CD4-positive, CD25-positive, alpha-beta regulatory T cell (primary cell): Measurements from ENCODE around the gene ACOT7. TPM values are rescaled to one million over a fixed set of nuclear protein-coding genes. Genes with fewer than 3 reads are reported as not detected.

Experiments used
- ATAC-seq, 2 donors: fragments of 150-1000 bp; cut with Tn5 transposase; one replicate each; pipeline ENCODE4 v1.10.0; 2021; ENCODE audit warnings: low read depth in 2 of 2, moderate number of reproducible peaks in 2 of 2, moderate library complexity in 1 of 2
- DNase-seq, 3 donors: peaks; one replicate each; pipeline versions ENCODE4 v3.0.0 to v3.0.0-alpha.2; 2012 to 2022; ENCODE audit warnings: mixed read lengths in 1 of 3
- H3K27ac ChIP-seq: one replicate; pipeline ENCODE4 v1.7.0; 2013; ENCODE audit warnings: mild to moderate bottlenecking, low read length; ENCODE audit not compliant: insufficient read depth, poor library complexity, severe bottlenecking
- H3K27me3 ChIP-seq: one replicate; pipeline ENCODE4 v1.7.0; 2013; ENCODE audit warnings: low read length; ENCODE audit not compliant: control insufficient read depth, insufficient read depth
- H3K36me3 ChIP-seq: one replicate; pipeline ENCODE4 v1.7.0; 2013; ENCODE audit warnings: mild to moderate bottlenecking, low read length, moderate library complexity; ENCODE audit not compliant: control insufficient read depth, insufficient read depth
- H3K4me1 ChIP-seq: 2 replicates; pipeline ENCODE4 v1.7.0; 2013; ENCODE audit warnings: mild to moderate bottlenecking, low read length; ENCODE audit not compliant: insufficient read depth, control insufficient read depth, poor library complexity, severe bottlenecking
- H3K4me3 ChIP-seq: one replicate; pipeline ENCODE4 v1.7.0; 2013; ENCODE audit warnings: low read depth, mild to moderate bottlenecking, low read length, moderate library complexity
- H3K9me3 ChIP-seq, 2 experiments: 1 replicate in 1 of 2; 2 replicates in 1 of 2; pipeline ENCODE4 v1.7.0; 2013; ENCODE audit warnings: low read length in 2 of 2, mild to moderate bottlenecking in 1 of 2, moderate library complexity in 1 of 2; ENCODE audit not compliant: control insufficient read depth in 2 of 2
- H3K27ac Mint-ChIP-seq, 3 donors: one replicate each; pipeline ENCODE4 v1.8.0; 2020 to 2022; ENCODE audit warnings: mild to moderate bottlenecking in 3 of 3, mixed read lengths in 3 of 3, moderate library complexity in 2 of 3
- H3K27me3 Mint-ChIP-seq: one replicate; pipeline ENCODE4 v1.8.0; 2022; ENCODE audit warnings: mild to moderate bottlenecking, mixed read lengths
- H3K36me3 Mint-ChIP-seq: one replicate; pipeline ENCODE4 v1.8.0; 2020; ENCODE audit warnings: mixed read lengths
- H3K4me1 Mint-ChIP-seq, 4 donors: one replicate each; pipeline ENCODE4 v1.8.0; 2020 to 2022; ENCODE audit warnings: mixed read lengths in 4 of 4, mild to moderate bottlenecking in 1 of 4
- H3K4me3 Mint-ChIP-seq, 4 donors: one replicate each; pipeline ENCODE4 v1.8.0; 2020 to 2022; ENCODE audit warnings: mild to moderate bottlenecking in 4 of 4, mixed read lengths in 4 of 4, moderate library complexity in 3 of 4
- H3K9me3 Mint-ChIP-seq, 7 donors: one replicate each; pipeline ENCODE4 v1.8.0; 2020 to 2022; ENCODE audit warnings: mixed read lengths in 7 of 7, mild to moderate bottlenecking in 3 of 7, moderate library complexity in 2 of 7
- polyA plus RNA-seq, 4 donors: library from polyadenylated mRNA; unstranded; fragments of 300-500 nt; fragmentation: Illumina TruSeq; gene quantifications; one replicate each; pipeline ENCODE4 v1.2.3, GENCODE V29; 2021
- total RNA-seq: library from RNA; stranded (reverse); gene quantifications from one replicate; pipeline ENCODE4 v1.2.3, GENCODE V29; 2022

ACOT7 gene
- total and polyA plus RNA-seq, 5 donors from 2014 or later = 9.3 to 13.6 (median 9.8) TPM

DNA sequence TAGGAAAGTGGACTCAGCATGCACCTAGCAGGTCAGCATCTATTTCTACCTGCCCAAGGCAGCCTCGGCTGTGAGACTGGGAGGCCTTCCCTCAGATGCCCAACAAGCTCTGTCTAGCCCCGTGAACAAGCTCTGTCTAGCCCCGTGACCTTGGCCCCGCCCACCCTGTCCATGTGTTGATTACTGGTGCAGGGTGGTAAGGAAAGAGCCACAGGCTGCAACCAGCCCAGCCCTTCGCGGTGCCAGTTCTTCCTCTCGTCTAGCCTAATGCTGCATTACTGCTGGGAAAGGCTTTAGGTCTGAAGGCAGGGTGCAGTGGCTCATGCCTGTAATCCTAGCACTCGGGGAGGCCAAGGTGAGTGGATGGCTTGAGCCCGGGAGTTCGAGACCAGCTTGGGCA, 134.9 kb downstream of the ACOT7 start:
- Histone ChIP-seq H3K27me3 (no peaks in the 10 kb centered on the region), H3K9me3 (no peaks in the 10 kb centered on the region), H3K36me3 (no peaks in the 10 kb centered on the region), H3K4me3 (no peak overlapping the region), H3K27ac (no peak overlapping the region), H3K4me1 (peaks cover 16% of the 10 kb centered on the region)
- Mint-ChIP-seq H3K9me3 (peaks cover 0 to 2% (median 0%) of the 10 kb centered on the region in 7 donors), H3K36me3 (no peaks in the 10 kb centered on the region), H3K27me3 (peaks cover 26% of the 10 kb centered on the region), H3K4me1 (peaks cover 0 to 8% (median 3%) of the 10 kb centered on the region in 4 donors), H3K4me3 (peak overlapping the region in 3 of 4 donors; percentile 35 to 86 (median 66)), H3K27ac (no peak overlapping the region)
- ATAC-seq (no peak), DNase-seq (no peak)

DNA sequence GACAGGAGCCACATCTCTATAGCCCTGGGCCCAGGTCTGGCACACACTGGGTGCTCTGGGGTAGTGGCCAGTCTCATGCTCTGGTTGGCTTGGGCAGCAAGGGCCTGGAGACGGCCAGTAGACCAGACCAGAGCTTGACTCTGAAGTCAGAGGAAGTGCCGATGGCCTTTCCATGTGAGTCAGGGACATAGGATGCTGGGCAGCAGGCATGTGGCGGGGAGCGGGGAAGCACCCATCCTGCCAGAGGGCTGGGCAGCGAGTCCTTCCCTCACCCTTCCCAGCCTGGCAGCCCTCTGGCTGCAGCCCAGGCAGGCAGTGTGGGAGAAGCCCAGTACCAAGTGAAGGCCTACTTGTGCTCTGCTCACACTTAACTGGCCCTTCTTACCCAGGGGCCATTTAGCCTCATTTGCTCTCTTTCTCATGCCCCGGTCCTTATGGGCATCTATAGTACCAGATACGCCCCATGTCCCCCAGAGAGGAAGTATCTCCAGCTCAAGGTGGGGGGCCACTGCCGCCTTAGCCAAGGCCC, 136.0 kb downstream of the ACOT7 start:
- peaks cover 16% of the 10 kb centered on the region for H3K4me1 ChIP-seq
- no peaks in the 10 kb centered on the region for H3K9me3 ChIP-seq
- H3K9me3 Mint-ChIP-seq = peaks cover 0 to 2% (median 0%) of the 10 kb centered on the region in 7 donors
- ATAC-seq = no peak
- no peak overlapping the region for H3K27ac Mint-ChIP-seq
- no peak overlapping the region for H3K27ac ChIP-seq
- H3K4me1 Mint-ChIP-seq = peaks cover 0 to 8% (median 3%) of the 10 kb centered on the region in 4 donors
- H3K4me3 Mint-ChIP-seq = peak overlapping the region in 1 of 4 donors; percentile 75
- H3K27me3 Mint-ChIP-seq = peaks cover 24% of the 10 kb centered on the region
- no peaks in the 10 kb centered on the region for H3K36me3 Mint-ChIP-seq
- DNase-seq = no peak
- no peaks in the 10 kb centered on the region for H3K36me3 ChIP-seq
- no peaks in the 10 kb centered on the region for H3K27me3 ChIP-seq
- no peak overlapping the region for H3K4me3 ChIP-seq

DNA sequence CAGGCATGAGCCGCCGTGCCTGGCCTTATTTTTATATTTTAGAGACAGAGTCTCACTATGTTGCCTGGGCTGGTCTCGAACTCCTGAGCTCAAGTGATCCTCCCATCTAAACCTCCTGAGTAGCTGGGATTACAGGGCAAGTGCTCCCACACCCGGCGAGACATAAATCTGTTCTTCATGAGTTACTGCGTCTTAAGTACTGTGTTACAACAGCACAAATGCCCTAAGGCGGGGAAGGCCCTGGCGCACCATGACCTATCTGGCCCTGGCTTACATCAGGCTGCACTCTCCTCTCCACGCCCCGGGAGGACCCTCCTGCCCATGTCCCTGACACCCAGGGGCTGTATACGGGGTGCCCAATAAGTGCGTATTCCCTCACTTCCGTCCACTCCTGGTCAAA, 136.9 kb downstream of the ACOT7 start:
- Mint-ChIP-seq H3K27me3 (peaks cover 18% of the 10 kb centered on the region), H3K27ac (no peak overlapping the region), H3K4me3 (no peak overlapping the region), H3K4me1 (peaks cover 0 to 8% (median under 1%) of the 10 kb centered on the region in 4 donors), H3K36me3 (no peaks in the 10 kb centered on the region), H3K9me3 (peaks cover 0 to 2% (median 0%) of the 10 kb centered on the region in 7 donors)
- ATAC-seq (no peak), DNase-seq (no peak)
- no peaks in the 10 kb centered on the region for H3K36me3 ChIP-seq
- H3K4me1 ChIP-seq = peaks cover 16% of the 10 kb centered on the region
- no peak overlapping the region for H3K27ac ChIP-seq
- H3K27me3 ChIP-seq = no peaks in the 10 kb centered on the region
- no peak overlapping the region for H3K4me3 ChIP-seq
- H3K9me3 ChIP-seq = no peaks in the 10 kb centered on the region

DNA sequence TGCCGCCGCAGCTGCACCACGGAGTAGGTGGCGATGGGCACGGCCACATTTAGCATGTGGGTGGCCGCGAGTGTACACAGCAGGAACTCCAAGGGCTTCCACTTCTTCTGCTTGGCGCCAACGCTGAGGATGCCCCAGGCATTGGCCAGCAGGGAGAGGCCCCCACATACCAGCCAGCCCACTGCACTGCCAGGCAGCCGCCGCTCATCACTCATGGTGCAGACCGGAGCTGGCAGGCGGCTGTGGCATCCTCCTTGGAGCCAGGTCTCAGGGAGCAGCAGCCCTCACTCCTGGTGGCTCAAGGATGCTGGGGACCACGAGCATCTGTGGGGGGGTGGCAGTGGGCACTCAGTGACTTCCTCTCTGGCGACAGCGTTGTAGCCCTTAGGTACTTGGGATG, 138.9 kb downstream of the ACOT7 start:
- Mint-ChIP-seq H3K27ac (no peak overlapping the region), H3K9me3 (peaks cover 0 to 2% (median 0%) of the 10 kb centered on the region in 7 donors), H3K4me1 (peaks cover 0 to 7% (median 0%) of the 10 kb centered on the region in 4 donors), H3K27me3 (peaks cover 31% of the 10 kb centered on the region), H3K4me3 (no peak overlapping the region), H3K36me3 (no peaks in the 10 kb centered on the region)
- no peaks in the 10 kb centered on the region for H3K27me3 ChIP-seq
- DNase-seq (no peak), ATAC-seq (no peak)
- H3K27ac ChIP-seq = no peak overlapping the region
- no peaks in the 10 kb centered on the region for H3K36me3 ChIP-seq
- peaks cover 3% of the 10 kb centered on the region for H3K4me1 ChIP-seq
- H3K4me3 ChIP-seq = no peak overlapping the region
- no peaks in the 10 kb centered on the region for H3K9me3 ChIP-seq

DNA sequence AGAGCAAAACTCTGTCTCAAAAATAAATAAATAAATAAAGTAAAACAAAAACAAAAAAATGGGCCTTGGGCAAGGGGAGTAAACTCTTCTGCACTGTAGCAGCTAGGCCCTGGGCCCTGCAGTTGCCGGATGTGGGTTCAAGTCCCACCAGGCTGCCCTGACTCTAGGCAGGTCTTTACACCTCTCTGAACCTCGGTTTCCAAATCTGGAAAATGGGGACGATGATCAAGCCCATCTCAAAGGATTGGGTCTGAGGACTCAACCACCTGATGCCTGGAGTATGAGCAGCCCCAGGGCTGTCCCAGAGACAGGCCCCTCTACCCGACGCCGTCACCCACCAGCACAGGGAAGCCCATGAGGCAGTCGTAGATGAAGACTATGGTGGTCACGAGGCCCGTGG, 140.2 kb downstream of the ACOT7 start:
- DNase-seq (no peak), ATAC-seq (no peak)
- Mint-ChIP-seq H3K4me3 (no peak overlapping the region), H3K9me3 (peaks cover 0 to 1% (median 0%) of the 10 kb centered on the region in 7 donors), H3K36me3 (no peaks in the 10 kb centered on the region), H3K27me3 (peaks cover 28% of the 10 kb centered on the region), H3K27ac (no peak overlapping the region), H3K4me1 (peaks cover 0 to 2% (median 0%) of the 10 kb centered on the region in 4 donors)
- no peaks in the 10 kb centered on the region for H3K9me3 ChIP-seq
- peaks cover 4% of the 10 kb centered on the region for H3K4me1 ChIP-seq
- no peak overlapping the region for H3K4me3 ChIP-seq
- H3K27ac ChIP-seq = no peak overlapping the region
- H3K27me3 ChIP-seq = peaks cover 3% of the 10 kb centered on the region
- H3K36me3 ChIP-seq = no peaks in the 10 kb centered on the region

DNA sequence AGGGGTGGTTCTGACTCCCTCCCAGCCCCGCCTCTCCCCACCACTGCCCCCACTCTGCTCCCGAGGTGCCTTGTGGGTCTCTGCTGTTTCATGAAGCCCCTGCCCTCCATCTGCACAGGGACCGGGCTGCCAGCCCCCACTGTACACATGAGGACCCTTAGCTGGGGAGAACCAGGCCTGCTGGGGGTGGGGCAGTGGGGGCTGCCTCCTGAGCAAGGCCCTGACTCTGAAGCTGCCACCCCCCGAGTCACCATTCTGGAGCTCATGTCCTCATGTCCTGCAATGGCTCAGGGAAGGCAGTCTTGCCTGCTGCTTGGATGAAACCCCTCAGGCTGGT, 141.2 kb downstream of the ACOT7 start:
- no peak overlapping the region for H3K4me3 ChIP-seq
- peaks cover 8% of the 10 kb centered on the region for H3K27me3 ChIP-seq
- H3K4me1 Mint-ChIP-seq = peaks cover 0 to 2% (median 0%) of the 10 kb centered on the region in 4 donors
- H3K9me3 Mint-ChIP-seq = peaks cover 0 to 1% (median 0%) of the 10 kb centered on the region in 7 donors
- H3K9me3 ChIP-seq = no peaks in the 10 kb centered on the region
- peaks cover 32% of the 10 kb centered on the region for H3K27me3 Mint-ChIP-seq
- no peak overlapping the region for H3K27ac Mint-ChIP-seq
- DNase-seq = no peak
- H3K4me1 ChIP-seq = peaks cover 4% of the 10 kb centered on the region
- ATAC-seq = no peak
- no peak overlapping the region for H3K27ac ChIP-seq
- no peak overlapping the region for H3K4me3 Mint-ChIP-seq
- no peaks in the 10 kb centered on the region for H3K36me3 Mint-ChIP-seq
- no peaks in the 10 kb centered on the region for H3K36me3 ChIP-seq

DNA sequence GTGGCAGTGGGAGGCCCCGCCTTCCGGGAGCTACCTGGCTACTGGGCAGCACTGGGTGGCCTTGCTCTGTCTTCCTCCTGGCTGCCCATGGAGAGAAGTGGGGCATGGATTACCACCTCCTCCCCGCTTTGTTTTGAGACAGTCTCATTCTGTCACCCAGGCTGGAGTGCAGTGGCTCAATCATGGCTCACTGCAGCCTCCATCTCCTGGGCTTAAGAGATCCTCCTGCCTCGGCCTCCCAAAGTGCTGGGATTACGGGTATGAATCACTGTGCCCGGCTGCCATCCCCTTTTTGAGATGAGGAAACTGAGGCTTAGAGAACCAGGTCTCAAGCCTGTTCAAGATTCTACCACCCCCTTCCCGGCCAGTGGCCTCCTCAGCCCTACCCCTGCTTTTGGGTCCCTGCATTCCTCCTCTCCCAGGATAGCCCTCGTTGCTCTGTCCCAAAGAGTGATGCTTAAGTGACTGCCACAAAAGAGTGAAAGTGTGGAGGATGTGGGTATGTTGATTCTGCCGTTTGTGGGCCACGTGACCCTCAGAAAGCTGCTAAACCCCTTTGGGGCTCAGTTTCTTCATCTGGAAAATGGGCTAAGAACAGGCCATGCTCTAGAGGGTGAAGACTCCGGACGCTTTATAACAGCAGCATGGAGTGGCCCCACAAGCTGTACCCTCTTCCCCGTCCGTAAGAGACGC, 141.7 kb downstream of the ACOT7 start:
- Mint-ChIP-seq H3K4me3 (no peak overlapping the region), H3K27me3 (peaks cover 37% of the 10 kb centered on the region), H3K27ac (no peak overlapping the region), H3K36me3 (no peaks in the 10 kb centered on the region), H3K9me3 (peaks cover 0 to 1% (median 0%) of the 10 kb centered on the region in 7 donors), H3K4me1 (peaks cover 0 to 5% (median 2%) of the 10 kb centered on the region in 4 donors)
- Histone ChIP-seq H3K4me3 (no peak overlapping the region), H3K4me1 (peaks cover 5% of the 10 kb centered on the region), H3K36me3 (no peaks in the 10 kb centered on the region), H3K9me3 (no peaks in the 10 kb centered on the region), H3K27ac (no peak overlapping the region), H3K27me3 (peaks cover 11% of the 10 kb centered on the region)
- DNase-seq (no peak), ATAC-seq (no peak)

DNA sequence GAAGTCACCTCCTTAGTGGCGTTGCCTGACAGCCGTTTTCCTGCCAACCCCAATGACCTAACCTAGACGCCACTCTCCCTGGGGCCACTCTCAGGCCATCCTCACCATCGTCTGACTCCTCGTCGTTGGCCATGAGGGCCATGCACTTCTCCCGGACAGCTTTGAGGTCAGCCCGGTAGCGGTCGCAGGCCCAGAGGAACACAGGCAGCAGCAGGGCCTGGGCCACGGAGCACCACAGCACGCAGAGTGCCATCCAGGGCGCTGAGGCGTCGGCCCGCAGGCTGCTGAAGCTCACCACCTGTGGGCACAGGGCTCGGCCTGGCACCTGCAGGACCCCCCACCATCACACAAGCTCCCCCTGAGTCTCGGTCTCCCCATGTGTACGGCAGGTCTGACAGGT, 142.3 kb downstream of the ACOT7 start:
- Histone ChIP-seq H3K4me1 (peaks cover 11% of the 10 kb centered on the region), H3K9me3 (no peaks in the 10 kb centered on the region), H3K27me3 (peaks cover 11% of the 10 kb centered on the region), H3K36me3 (no peaks in the 10 kb centered on the region), H3K27ac (no peak overlapping the region), H3K4me3 (no peak overlapping the region)
- Mint-ChIP-seq H3K36me3 (no peaks in the 10 kb centered on the region), H3K27me3 (peaks cover 39% of the 10 kb centered on the region), H3K4me3 (no peak overlapping the region), H3K27ac (no peak overlapping the region), H3K4me1 (peaks cover 0 to 11% (median 7%) of the 10 kb centered on the region in 4 donors), H3K9me3 (peaks cover 0 to 1% (median 0%) of the 10 kb centered on the region in 7 donors)
- ATAC-seq (no peak), DNase-seq (no peak)
